GM20431 (cell line): ENCODE results near the gene HGD.

ENCODE experiments used
- in situ Hi-C: fragments of 300-500 bp; cut with MseI, MboI; formaldehyde crosslinking; loops from one replicate; pipeline ENCODE4 v1.15.0; 2020; ENCODE audit warnings: low sequenced_read_pairs; ENCODE audit not compliant: unreplicated experiment

The HGD gene

GRCh38 chr3:120597445-120598049 is 84.5 kb downstream of the HGD start:
- in situ Hi-C loops: no loop called here

- in situ Hi-C loops: no loop called here
Measured at GRCh38 chr3:120596853-120597223, 85.2 kb downstream of the HGD start.

- in situ Hi-C loops: no loop called here
Measured at GRCh38 chr3:120596116-120596852, 85.8 kb downstream of the HGD start, which contains the start of gene NDUFB4. TSS of gene NDUFB4 (plus strand) at chr3:120596336. CDS start at chr3:120596360, 24 bp downstream.

- in situ Hi-C loops: no loop called here
Measured at GRCh38 chr3:120595788-120596115, 86.3 kb downstream of the HGD start.

- in situ Hi-C loops: no loop called here
Measured at GRCh38 chr3:120587332-120587975, 94.6 kb downstream of the HGD start.
